Suprapubic skin (tissue), 4 donors: ENCODE measurements around the gene C1orf226.

ENCODE experiments used
- EP300 ChIP-seq: sonication (generic); formaldehyde crosslinking; IDR thresholded peaks from one replicate; pipeline ENCODE4 v1.6.1; 2017; ENCODE audit warnings: antibody characterized with exemption
- POLR2A ChIP-seq, 2 donors: fragments of 450-650 bp; IDR thresholded peaks; one replicate each; pipeline ENCODE4 v1.6.1; 2017; ENCODE audit warnings: antibody characterized with exemption in 2 of 2, mild to moderate bottlenecking in 2 of 2, moderate library complexity in 2 of 2
- POLR2AphosphoS5 ChIP-seq, 3 donors: sonication (generic); formaldehyde crosslinking; IDR thresholded peaks; one replicate each; pipeline ENCODE4 v1.6.1; 2017; ENCODE audit warnings: antibody characterized with exemption in 3 of 3
- TF ChIP-seq, protein P1 (sequence below), 2 donors: fragments of 200-600 bp in 1 of 2; fragments of 450-650 bp in 1 of 2; sonication (generic) in 1 of 2; IDR thresholded peaks; one replicate each; pipeline ENCODE4 v1.5.1; 2016 to 2019; ENCODE audit warnings: antibody characterized with exemption in 2 of 2, mild to moderate bottlenecking in 1 of 2, moderate library complexity in 1 of 2

DNA sequence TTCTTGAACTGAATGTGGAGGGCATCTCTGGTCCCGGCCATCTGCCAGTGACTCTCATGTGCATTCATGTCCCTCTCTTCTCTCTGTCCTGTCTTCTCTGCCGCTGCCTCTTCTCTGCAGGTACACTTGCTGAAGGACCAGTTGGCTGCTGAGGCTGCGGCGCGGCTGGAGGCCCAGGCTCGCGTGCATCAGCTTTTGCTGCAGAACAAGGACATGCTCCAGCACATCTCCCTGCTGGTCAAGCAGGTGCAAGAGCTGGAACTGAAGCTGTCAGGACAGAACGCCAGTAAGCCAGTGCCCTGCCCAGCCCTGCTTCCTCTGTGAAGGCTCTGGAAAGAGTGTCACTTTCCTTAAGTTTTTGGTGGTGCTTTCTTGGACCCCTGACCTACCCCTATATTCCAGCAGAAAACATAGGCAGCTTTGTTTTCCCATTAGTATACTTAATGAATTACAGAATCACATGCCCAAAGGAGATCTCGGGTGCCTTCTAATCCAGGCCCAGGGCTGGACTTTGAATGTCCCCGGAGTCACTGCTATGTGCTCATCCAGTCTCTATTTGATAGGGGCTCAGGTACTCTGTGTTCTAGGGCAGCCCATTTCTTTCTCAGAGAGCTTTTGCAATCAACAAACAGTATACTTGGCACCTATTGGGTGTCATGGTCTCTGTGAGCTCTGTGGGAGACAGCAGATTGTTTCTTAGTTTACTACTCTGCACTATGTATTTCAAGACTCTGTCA, 16.1 kb upstream of the C1orf226 start:
- TF ChIP-seq POLR2AphosphoS5 (IDR thresholded peaks at IDR 0.05) (no peak), POLR2A (IDR thresholded peaks at IDR 0.05) (no peak), EP300 (no peak)
- TF ChIP-seq, protein P1, sequence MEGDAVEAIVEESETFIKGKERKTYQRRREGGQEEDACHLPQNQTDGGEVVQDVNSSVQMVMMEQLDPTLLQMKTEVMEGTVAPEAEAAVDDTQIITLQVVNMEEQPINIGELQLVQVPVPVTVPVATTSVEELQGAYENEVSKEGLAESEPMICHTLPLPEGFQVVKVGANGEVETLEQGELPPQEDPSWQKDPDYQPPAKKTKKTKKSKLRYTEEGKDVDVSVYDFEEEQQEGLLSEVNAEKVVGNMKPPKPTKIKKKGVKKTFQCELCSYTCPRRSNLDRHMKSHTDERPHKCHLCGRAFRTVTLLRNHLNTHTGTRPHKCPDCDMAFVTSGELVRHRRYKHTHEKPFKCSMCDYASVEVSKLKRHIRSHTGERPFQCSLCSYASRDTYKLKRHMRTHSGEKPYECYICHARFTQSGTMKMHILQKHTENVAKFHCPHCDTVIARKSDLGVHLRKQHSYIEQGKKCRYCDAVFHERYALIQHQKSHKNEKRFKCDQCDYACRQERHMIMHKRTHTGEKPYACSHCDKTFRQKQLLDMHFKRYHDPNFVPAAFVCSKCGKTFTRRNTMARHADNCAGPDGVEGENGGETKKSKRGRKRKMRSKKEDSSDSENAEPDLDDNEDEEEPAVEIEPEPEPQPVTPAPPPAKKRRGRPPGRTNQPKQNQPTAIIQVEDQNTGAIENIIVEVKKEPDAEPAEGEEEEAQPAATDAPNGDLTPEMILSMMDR (IDR thresholded peaks at IDR 0.05) = no peak
